GM12878 (cell line): Measurements from ENCODE around the gene PFKP. TPM values are rescaled to one million over a fixed set of nuclear protein-coding genes. Genes with fewer than 3 reads are reported as not detected.
A peak's percentile ranks its signal among the peaks of the same experiment; 100 is the strongest.

Experiments used
- BHLHE40 ChIP-seq, 2 experiments: fragments of 450-650 bp in 1 of 2; IDR thresholded peaks; 2 replicates each; pipeline ENCODE4 v1.6.1; 2011 to 2017; ENCODE audit warnings: low read depth in 2 of 2, borderline replicate concordance in 1 of 2, improper control_type of control experiment in 1 of 2, low read length in 1 of 2, mild to moderate bottlenecking in 1 of 2
- CBFB ChIP-seq: IDR thresholded peaks from 2 replicates; pipeline ENCODE4 v1.6.1; 2016; ENCODE audit warnings: antibody characterized with exemption, low read depth
- CBX3 ChIP-seq: fragments of 200-600 bp; sonication (generic); IDR thresholded peaks from 2 replicates; pipeline ENCODE4 v1.6.1; 2016; ENCODE audit warnings: low read depth, borderline replicate concordance
- CREB1 ChIP-seq: IDR thresholded peaks from 2 replicates; pipeline ENCODE4 v1.6.1; 2012; ENCODE audit warnings: low read depth, mild to moderate bottlenecking, inconsistent platforms
- EGR1 ChIP-seq, 2 experiments: IDR thresholded peaks; 1 replicate in 1 of 2; 2 replicates in 1 of 2; pipeline ENCODE4 v1.6.1; 2011 to 2012; ENCODE audit warnings: low read depth in 2 of 2, low read length in 2 of 2, borderline replicate concordance in 1 of 2, mild to moderate bottlenecking in 1 of 2, moderate library complexity in 1 of 2
- FOXK2 ChIP-seq: fragments of 450-650 bp; IDR thresholded peaks from 2 replicates; pipeline ENCODE4 v1.6.1; 2017; ENCODE audit warnings: mild to moderate bottlenecking, moderate library complexity
- FOXM1 ChIP-seq: IDR thresholded peaks from 2 replicates; pipeline ENCODE4 v1.6.1; 2012; ENCODE audit warnings: low read depth, mild to moderate bottlenecking, inconsistent platforms, low read length, moderate library complexity
- GABPA ChIP-seq: IDR thresholded peaks from 2 replicates; pipeline ENCODE4 v1.6.1; 2014; ENCODE audit warnings: antibody characterized with exemption, low read depth, mild to moderate bottlenecking, inconsistent platforms
- LARP7 ChIP-seq: fragments of 450-650 bp; IDR thresholded peaks from 2 replicates; pipeline ENCODE4 v1.6.1; 2017; ENCODE audit warnings: mild to moderate bottlenecking
- MTA3 ChIP-seq: IDR thresholded peaks from 2 replicates; pipeline ENCODE4 v1.6.1; 2012; ENCODE audit warnings: low read length, inconsistent platforms, borderline replicate concordance
- POLR2A ChIP-seq: IDR thresholded peaks from 2 replicates; pipeline ENCODE4 v1.6.1; 2011; ENCODE audit warnings: low read depth, mild to moderate bottlenecking, low read length
- RCOR1 ChIP-seq: conservative IDR thresholded peaks from 2 replicates; pipeline ENCODE4 v1.6.1; 2012; ENCODE audit warnings: low read depth, low read length, improper control_type of control experiment
- SMAD1 ChIP-seq: fragments of 450-650 bp; IDR thresholded peaks from 2 replicates; pipeline ENCODE4 v1.6.1; 2018; ENCODE audit warnings: mild to moderate bottlenecking, low read depth; ENCODE audit not compliant: partially characterized antibody
- SMAD5 ChIP-seq: IDR thresholded peaks from 2 replicates; pipeline ENCODE4 v1.6.1; 2016; ENCODE audit warnings: antibody characterized with exemption, low read depth
- SMC3 ChIP-seq: IDR thresholded peaks from 2 replicates; pipeline ENCODE4 v1.6.1; 2011; ENCODE audit warnings: low read length, improper control_type of control experiment, borderline replicate concordance
- STAT3 ChIP-seq: IDR thresholded peaks from 2 replicates; pipeline ENCODE4 v1.6.1; 2011; ENCODE audit warnings: low read depth, low read length, improper control_type of control experiment
- SUPT20H ChIP-seq: IDR thresholded peaks from 2 replicates; pipeline ENCODE4 v1.6.1; 2011; ENCODE audit warnings: low read depth, mild to moderate bottlenecking, low read length, moderate library complexity, borderline replicate concordance; ENCODE audit not compliant: control insufficient read depth
- TAF1 ChIP-seq: IDR thresholded peaks from 2 replicates; pipeline ENCODE4 v1.6.1; 2011; ENCODE audit warnings: mild to moderate bottlenecking, low read depth, low read length, borderline replicate concordance
- YBX1 ChIP-seq: fragments of 450-650 bp; IDR thresholded peaks from 2 replicates; pipeline ENCODE4 v1.6.1; 2016; ENCODE audit warnings: antibody characterized with exemption
- polyA plus RNA-seq, 11 experiments: library from polyadenylated mRNA; depleted of rRNA in 4 of 11; unstranded in 6 of 11; stranded (reverse) in 5 of 11; fragments of >200 nt; fragmentation: Nextera tagmentation in 4 of 11; fragmentation: Illumina TruSeq in 1 of 11; extraction: Ambion mirVana in 4 of 11; extraction: Trizol in 1 of 11; gene quantifications; 1 replicate in 1 of 11; 2 replicates in 10 of 11; pipeline versions ENCODE4 v1.2.1 to v1.2.3, GENCODE V29; 2011 to 2016; ENCODE audit warnings: inconsistent platforms in 2 of 11, missing spikeins in 2 of 11, low read depth in 1 of 11
- total RNA-seq, 4 experiments: library from RNA; depleted of rRNA in 3 of 4; stranded (reverse); fragments of >200 nt in 3 of 4; fragmentation: Illumina TruSeq in 1 of 4; extraction: Trizol in 1 of 4; gene quantifications; 2 replicates each; pipeline versions ENCODE4 v1.2.1 to v1.2.3, GENCODE V29; 2013 to 2021
- TF ChIP-seq, protein P1 (sequence below): fragments of 450-650 bp; IDR thresholded peaks from 2 replicates; pipeline ENCODE4 v1.6.1; 2017; ENCODE audit warnings: mild to moderate bottlenecking, moderate library complexity
- TF ChIP-seq, protein P2 (sequence below): IDR thresholded peaks from 2 replicates; pipeline ENCODE4 v1.6.1; 2012; ENCODE audit warnings: low read depth, low read length, improper control_type of control experiment
- TF ChIP-seq, protein P3 (sequence below): fragments of 450-650 bp; IDR thresholded peaks from 2 replicates; pipeline ENCODE4 v1.6.1; 2017; ENCODE audit warnings: antibody characterized with exemption, mild to moderate bottlenecking, moderate library complexity
- TF ChIP-seq, protein P4 (sequence below): fragments of 450-650 bp; IDR thresholded peaks from 2 replicates; pipeline ENCODE4 v1.6.1; 2017; ENCODE audit warnings: borderline replicate concordance

PFKP gene
- total and polyA plus RNA-seq, 10 of the 15 experiments (the other 5 are each of a cell fraction or from before 2014, with no cell fraction given), result 27.0 to 145 (median 95.7) TPM

- TF ChIP-seq, protein P1, sequence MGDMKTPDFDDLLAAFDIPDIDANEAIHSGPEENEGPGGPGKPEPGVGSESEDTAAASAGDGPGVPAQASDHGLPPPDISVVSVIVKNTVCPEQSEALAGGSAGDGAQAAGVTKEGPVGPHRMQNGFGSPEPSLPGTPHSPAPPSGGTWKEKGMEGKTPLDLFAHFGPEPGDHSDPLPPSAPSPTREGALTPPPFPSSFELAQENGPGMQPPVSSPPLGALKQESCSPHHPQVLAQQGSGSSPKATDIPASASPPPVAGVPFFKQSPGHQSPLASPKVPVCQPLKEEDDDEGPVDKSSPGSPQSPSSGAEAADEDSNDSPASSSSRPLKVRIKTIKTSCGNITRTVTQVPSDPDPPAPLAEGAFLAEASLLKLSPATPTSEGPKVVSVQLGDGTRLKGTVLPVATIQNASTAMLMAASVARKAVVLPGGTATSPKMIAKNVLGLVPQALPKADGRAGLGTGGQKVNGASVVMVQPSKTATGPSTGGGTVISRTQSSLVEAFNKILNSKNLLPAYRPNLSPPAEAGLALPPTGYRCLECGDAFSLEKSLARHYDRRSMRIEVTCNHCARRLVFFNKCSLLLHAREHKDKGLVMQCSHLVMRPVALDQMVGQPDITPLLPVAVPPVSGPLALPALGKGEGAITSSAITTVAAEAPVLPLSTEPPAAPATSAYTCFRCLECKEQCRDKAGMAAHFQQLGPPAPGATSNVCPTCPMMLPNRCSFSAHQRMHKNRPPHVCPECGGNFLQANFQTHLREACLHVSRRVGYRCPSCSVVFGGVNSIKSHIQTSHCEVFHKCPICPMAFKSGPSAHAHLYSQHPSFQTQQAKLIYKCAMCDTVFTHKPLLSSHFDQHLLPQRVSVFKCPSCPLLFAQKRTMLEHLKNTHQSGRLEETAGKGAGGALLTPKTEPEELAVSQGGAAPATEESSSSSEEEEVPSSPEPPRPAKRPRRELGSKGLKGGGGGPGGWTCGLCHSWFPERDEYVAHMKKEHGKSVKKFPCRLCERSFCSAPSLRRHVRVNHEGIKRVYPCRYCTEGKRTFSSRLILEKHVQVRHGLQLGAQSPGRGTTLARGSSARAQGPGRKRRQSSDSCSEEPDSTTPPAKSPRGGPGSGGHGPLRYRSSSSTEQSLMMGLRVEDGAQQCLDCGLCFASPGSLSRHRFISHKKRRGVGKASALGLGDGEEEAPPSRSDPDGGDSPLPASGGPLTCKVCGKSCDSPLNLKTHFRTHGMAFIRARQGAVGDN, result peak; percentile 56; the same call in 1 of the 2 replicates
- TF ChIP-seq FOXM1 (no peak), CBX3 (no peak), SMAD1 (no peak), CREB1 (no peak), GABPA (no peak), FOXK2 (no peak), SMC3 (no peak), STAT3 (no peak), BHLHE40 (IDR thresholded peaks at IDR 0.05; ENCODE audit: borderline replicate concordance in 1 of 2, low read depth in 2 of 2, low read length in 1 of 2) (peak; percentile 18 to 63; a peak in 2 of 4 replicates), CBFB (no peak), SMAD5 (0 out of 2 replicates have a peak, but pooled peaks have one; percentile 47), YBX1 (no peak), SUPT20H (no peak), TAF1 (peak; percentile 51; the same call in 1 of the 2 replicates), EGR1 (IDR thresholded peaks at IDR 0.05; ENCODE audit: borderline replicate concordance in 1 of 2, low read depth in 2 of 2, low read length in 2 of 2) (peak in 1 of 2 experiments; percentile 43; a peak in 1 of 3 replicates), MTA3 (no peak), RCOR1 (no peak), POLR2A (peak; percentile 93), LARP7 (no peak; the same call in 1 of the 2 replicates)
- TF ChIP-seq, protein P2, sequence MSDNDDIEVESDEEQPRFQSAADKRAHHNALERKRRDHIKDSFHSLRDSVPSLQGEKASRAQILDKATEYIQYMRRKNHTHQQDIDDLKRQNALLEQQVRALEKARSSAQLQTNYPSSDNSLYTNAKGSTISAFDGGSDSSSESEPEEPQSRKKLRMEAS, result no peak
- TF ChIP-seq, protein P3, sequence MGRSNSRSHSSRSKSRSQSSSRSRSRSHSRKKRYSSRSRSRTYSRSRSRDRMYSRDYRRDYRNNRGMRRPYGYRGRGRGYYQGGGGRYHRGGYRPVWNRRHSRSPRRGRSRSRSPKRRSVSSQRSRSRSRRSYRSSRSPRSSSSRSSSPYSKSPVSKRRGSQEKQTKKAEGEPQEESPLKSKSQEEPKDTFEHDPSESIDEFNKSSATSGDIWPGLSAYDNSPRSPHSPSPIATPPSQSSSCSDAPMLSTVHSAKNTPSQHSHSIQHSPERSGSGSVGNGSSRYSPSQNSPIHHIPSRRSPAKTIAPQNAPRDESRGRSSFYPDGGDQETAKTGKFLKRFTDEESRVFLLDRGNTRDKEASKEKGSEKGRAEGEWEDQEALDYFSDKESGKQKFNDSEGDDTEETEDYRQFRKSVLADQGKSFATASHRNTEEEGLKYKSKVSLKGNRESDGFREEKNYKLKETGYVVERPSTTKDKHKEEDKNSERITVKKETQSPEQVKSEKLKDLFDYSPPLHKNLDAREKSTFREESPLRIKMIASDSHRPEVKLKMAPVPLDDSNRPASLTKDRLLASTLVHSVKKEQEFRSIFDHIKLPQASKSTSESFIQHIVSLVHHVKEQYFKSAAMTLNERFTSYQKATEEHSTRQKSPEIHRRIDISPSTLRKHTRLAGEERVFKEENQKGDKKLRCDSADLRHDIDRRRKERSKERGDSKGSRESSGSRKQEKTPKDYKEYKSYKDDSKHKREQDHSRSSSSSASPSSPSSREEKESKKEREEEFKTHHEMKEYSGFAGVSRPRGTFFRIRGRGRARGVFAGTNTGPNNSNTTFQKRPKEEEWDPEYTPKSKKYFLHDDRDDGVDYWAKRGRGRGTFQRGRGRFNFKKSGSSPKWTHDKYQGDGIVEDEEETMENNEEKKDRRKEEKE, result no peak
- TF ChIP-seq, protein P4, sequence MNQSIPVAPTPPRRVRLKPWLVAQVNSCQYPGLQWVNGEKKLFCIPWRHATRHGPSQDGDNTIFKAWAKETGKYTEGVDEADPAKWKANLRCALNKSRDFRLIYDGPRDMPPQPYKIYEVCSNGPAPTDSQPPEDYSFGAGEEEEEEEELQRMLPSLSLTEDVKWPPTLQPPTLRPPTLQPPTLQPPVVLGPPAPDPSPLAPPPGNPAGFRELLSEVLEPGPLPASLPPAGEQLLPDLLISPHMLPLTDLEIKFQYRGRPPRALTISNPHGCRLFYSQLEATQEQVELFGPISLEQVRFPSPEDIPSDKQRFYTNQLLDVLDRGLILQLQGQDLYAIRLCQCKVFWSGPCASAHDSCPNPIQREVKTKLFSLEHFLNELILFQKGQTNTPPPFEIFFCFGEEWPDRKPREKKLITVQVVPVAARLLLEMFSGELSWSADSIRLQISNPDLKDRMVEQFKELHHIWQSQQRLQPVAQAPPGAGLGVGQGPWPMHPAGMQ, result no peak
Measured at GRCh38 chr10:3067118-3067858, at the start of gene PFKP (continued).
